ENCODE data around the gene ESPNL. TPM values are rescaled to one million over a fixed set of nuclear protein-coding genes. Genes with fewer than 3 reads are reported as not detected.

Gene ESPNL
- total RNA-seq, 4 donors from 2014 or later = 0.78 to 1.3 (median 0.83) TPM; not detected in 1

GRCh38 chr2:238135601-238136150, 35.5 kb downstream of the ESPNL start:
- DNase-seq (ENCODE audit: extremely low spot score) = no peak
- 90% methylated on average over 15 of the region's 15 CpGs for WGBS
- Histone ChIP-seq H3K36me3 (peaks cover 0 to 12% (median under 1%) of the 10 kb centered on the region in 4 donors), H3K9me3 (no peaks in the 10 kb centered on the region), H3K4me1 (peaks cover 14 to 31% (median 25%) of the 10 kb centered on the region in 4 donors), H3K4me3 (no peak overlapping the region), H3K27ac (replicated peaks in 1 of 4) (no peak overlapping the region), H3K27me3 (no peaks in the 10 kb centered on the region)
- no peak for TF ChIP-seq CTCF (IDR thresholded peaks at IDR 0.05)
- no peak for TF ChIP-seq POLR2AphosphoS5 (IDR thresholded peaks at IDR 0.05)
- TF ChIP-seq POLR2A (IDR thresholded peaks at IDR 0.05; ENCODE audit: low read depth) = no peak
- intact Hi-C loops (cut with DNase I) = no loop called here

DNA sequence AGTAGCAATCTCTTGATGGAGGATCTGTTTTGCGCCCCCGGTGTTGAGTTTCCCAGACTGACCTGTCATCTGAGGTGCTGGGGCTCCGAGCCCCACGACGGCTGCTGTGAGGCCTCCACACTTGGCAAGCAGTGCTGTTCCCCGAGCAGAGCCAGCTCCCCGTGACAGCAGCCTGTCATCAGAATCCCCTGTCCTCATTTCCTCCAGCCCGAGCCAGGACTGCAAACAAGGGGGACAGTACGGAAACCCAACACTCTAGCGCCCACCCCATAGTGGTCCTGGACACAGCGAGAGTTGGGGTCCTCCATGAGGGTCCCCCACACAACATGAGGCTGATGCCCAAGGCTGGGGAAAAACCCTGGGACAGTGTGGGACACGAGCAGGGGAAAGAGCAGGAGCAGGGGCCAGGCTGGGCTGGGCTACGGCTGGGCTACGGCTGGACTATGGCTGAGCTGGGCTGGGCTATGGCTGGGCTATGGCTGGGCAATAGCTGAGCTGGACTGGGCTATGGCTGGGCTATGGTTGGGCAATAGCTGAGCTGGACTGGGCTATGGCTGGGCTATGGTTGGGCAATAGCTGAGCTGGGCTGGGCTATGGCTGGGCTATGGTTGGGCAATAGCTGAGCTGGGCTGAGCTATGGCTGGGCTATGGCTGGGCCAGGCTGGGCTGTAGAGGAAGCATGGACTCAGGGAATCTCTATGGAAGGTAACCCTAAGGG, 36.8 kb downstream of the ESPNL start:
- intact Hi-C loops (cut with DNase I) = no loop called here
- H3K4me1 ChIP-seq = peaks cover 14 to 35% (median 29%) of the 10 kb centered on the region in 4 donors

GRCh38 chr2:238137885-238138284, 37.7 kb downstream of the ESPNL start:
- Histone ChIP-seq H3K9me3 (no peaks in the 10 kb centered on the region), H3K27ac (replicated peaks in 1 of 4) (no peak overlapping the region), H3K27me3 (no peaks in the 10 kb centered on the region), H3K4me3 (no peak overlapping the region), H3K4me1 (peaks cover 19 to 43% (median 30%) of the 10 kb centered on the region in 4 donors), H3K36me3 (peaks cover 0 to 10% (median 3%) of the 10 kb centered on the region in 4 donors)
- intact Hi-C loops (cut with DNase I) = no loop called here
- no peak for DNase-seq (ENCODE audit: extremely low spot score)
- 96% methylated on average over 7 of the region's 13 CpGs for WGBS
- TF ChIP-seq POLR2A (IDR thresholded peaks at IDR 0.05; ENCODE audit: low read depth) (no peak), EP300 (IDR thresholded peaks at IDR 0.05) (no peak)

More for the DNA sequence above, 36.8 kb downstream of the ESPNL start:
- peaks cover 0 to 10% (median 3%) of the 10 kb centered on the region in 4 donors for H3K36me3 ChIP-seq
- H3K9me3 ChIP-seq = no peaks in the 10 kb centered on the region
- H3K27ac ChIP-seq (replicated peaks in 1 of 4) = no peak overlapping the region
- no peak overlapping the region for H3K4me3 ChIP-seq
- no peaks in the 10 kb centered on the region for H3K27me3 ChIP-seq
- TF ChIP-seq POLR2AphosphoS5 (IDR thresholded peaks at IDR 0.05) (no peak), POLR2A (IDR thresholded peaks at IDR 0.05; ENCODE audit: low read depth) (no peak), EP300 (IDR thresholded peaks at IDR 0.05) (no peak), CTCF (IDR thresholded peaks at IDR 0.05) (no peak)
- 56% methylated on average over 9 of the region's 14 CpGs for WGBS
- DNase-seq (ENCODE audit: extremely low spot score) = no peak

- TF ChIP-seq POLR2AphosphoS5 (IDR thresholded peaks at IDR 0.05) (peak; percentile 36 to 41), EP300 (IDR thresholded peaks at IDR 0.05) (no peak), POLR2A (IDR thresholded peaks at IDR 0.05; ENCODE audit: low read depth) (peak; percentile 62), CTCF (IDR thresholded peaks at IDR 0.05) (no peak)
- Histone ChIP-seq H3K27ac (replicated peaks in 1 of 4) (peak within 1 kb of the TSS in 1 of 4 donors; percentile 36), H3K4me3 (peak within 1 kb of the TSS; percentile 34 to 47 (median 40)), H3K4me1 (peaks cover 26 to 50% (median 34%) of the 10 kb centered on the region in 4 donors), H3K36me3 (peaks cover 0 to 10% (median 3%) of the 10 kb centered on the region in 4 donors), H3K27me3 (no peaks in the 10 kb centered on the region), H3K9me3 (no peaks in the 10 kb centered on the region)
- WGBS = 65% methylated on average over 10 of the region's 22 CpGs
- no peak for DNase-seq (ENCODE audit: extremely low spot score)
- intact Hi-C loops (cut with DNase I) = no loop called here
These were observed 38.4 kb downstream of the ESPNL start, which contains the start of gene KLHL30 for GRCh38 chr2:238138331-238139195. KLHL30 (plus strand) TSS chr2:238138668; CDS start chr2:238140755, 2,087 bp downstream.

All from esophagus muscularis mucosa (tissue), 4 donors.